K562 (cell line): ENCODE measurements around the gene GPC2. TPM values are rescaled to one million over a fixed set of nuclear protein-coding genes. Genes with fewer than 3 reads are reported as not detected.

ENCODE experiments used
- LARP7 ChIP-seq: fragments of 450-650 bp; IDR thresholded peaks from 2 replicates; pipeline ENCODE4 v1.6.1; 2016
- MAZ ChIP-seq, 2 experiments: fragments of 450-650 bp in 1 of 2; sonication (generic) in 1 of 2; formaldehyde crosslinking; IDR thresholded peaks in 1 of 2; conservative IDR thresholded peaks in 1 of 2; 2 replicates each; pipeline versions ENCODE4 v1.4.0 to v1.5.0; 2020; ENCODE audit warnings: mild to moderate bottlenecking in 1 of 2, missing genetic modification reagents in 1 of 2
- SAFB2 ChIP-seq: fragments of 200-400 bp; formaldehyde crosslinking; IDR thresholded peaks from 2 replicates; pipeline ENCODE4 v1.6.1; 2018; ENCODE audit warnings: borderline replicate concordance, low read length, low read depth, moderate library complexity; ENCODE audit not compliant: severe bottlenecking
- SMARCA5 ChIP-seq: fragments of 450-650 bp; IDR thresholded peaks from 2 replicates; pipeline ENCODE4 v1.6.1; 2016
- SOX6 ChIP-seq: fragments of 450-650 bp; IDR thresholded peaks from 2 replicates; pipeline ENCODE4 v1.6.1; 2014; ENCODE audit warnings: mild to moderate bottlenecking
- SRF ChIP-seq, 2 experiments: fragments of 250-450, 450-650 bp in 1 of 2; sonication (Bioruptor Pico) in 1 of 2; sonication (generic) in 1 of 2; formaldehyde crosslinking; IDR thresholded peaks; 2 replicates each; pipeline versions ENCODE4 v1.5.0 to v1.5.1; 2020 to 2022; ENCODE audit warnings: mild to moderate bottlenecking in 1 of 2, missing genetic modification reagents in 1 of 2
- STAT5B ChIP-seq: fragments of 250-450 bp; sonication (Bioruptor Pico); IDR thresholded peaks from 2 replicates; pipeline ENCODE4 v1.8.0; 2021; ENCODE audit warnings: mild to moderate bottlenecking, inconsistent platforms
- polyA plus RNA-seq, 8 experiments: library from polyadenylated mRNA; depleted of rRNA in 4 of 8; stranded (reverse) in 5 of 8; unstranded in 3 of 8; fragments of >200 nt; fragmentation: Nextera tagmentation in 2 of 8; fragmentation: Illumina TruSeq in 1 of 8; extraction: Ambion mirVana in 2 of 8; extraction: Trizol in 1 of 8; gene quantifications; 2 replicates each; pipeline versions ENCODE4 v1.2.1 to v1.2.3, GENCODE V29; 2011 to 2014; ENCODE audit warnings: inconsistent platforms in 1 of 8, missing spikeins in 1 of 8
- total RNA-seq, 7 experiments: library from RNA; depleted of rRNA in 6 of 7; stranded (reverse); fragments of >200 nt in 6 of 7; fragmentation: Illumina TruSeq in 2 of 7; extraction: Trizol in 2 of 7; gene quantifications; 2 replicates each; pipeline versions ENCODE4 v1.2.1 to v1.2.3, GENCODE V29; 2011 to 2021; ENCODE audit warnings: low replicate concordance in 1 of 7
- TF ChIP-seq, protein P1 (sequence below), 3 experiments: fragments of 200-800 bp in 1 of 3; fragments of 250-450 bp in 1 of 3; fragments of 450-650 bp in 1 of 3; sonication (Bioruptor Pico) in 1 of 3; sonication (Bioruptor generic) in 1 of 3; formaldehyde crosslinking in 1 of 3; IDR thresholded peaks; 2 replicates each; pipeline versions ENCODE4 v1.6.1 to v1.8.0; 2016 to 2022; ENCODE audit warnings: mild to moderate bottlenecking in 2 of 3, missing genetic modification characterization in 2 of 3, missing compliant biosample characterization in 1 of 3, moderate library complexity in 1 of 3

GPC2 gene
- total and polyA plus RNA-seq, 9 of the 15 experiments (the other 6 are each of a cell fraction or from before 2014, with no cell fraction given) = 0.06 to 7.7 (median 1.4) TPM; not detected in 1

DNA sequence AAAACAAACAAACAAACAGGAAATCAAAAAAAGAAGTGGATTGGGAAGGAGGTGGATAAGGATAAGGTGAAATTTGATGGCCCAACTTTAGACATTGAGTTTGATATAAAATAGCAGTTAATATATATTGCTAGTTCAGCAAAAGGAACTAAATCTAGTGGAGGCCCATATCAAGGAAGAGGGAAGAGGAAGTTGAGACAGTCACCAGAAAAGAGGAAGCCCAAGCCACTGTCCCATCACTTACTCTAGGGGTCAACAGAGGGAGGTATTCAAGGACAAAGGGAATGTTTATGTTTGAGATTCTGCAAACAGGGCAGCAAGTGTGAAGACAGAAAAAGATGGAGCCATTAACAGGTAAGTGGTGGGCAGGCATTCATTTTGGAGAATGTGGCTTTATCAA, 24.8 kb downstream of the GPC2 start (continued):
- TF ChIP-seq, protein P1, sequence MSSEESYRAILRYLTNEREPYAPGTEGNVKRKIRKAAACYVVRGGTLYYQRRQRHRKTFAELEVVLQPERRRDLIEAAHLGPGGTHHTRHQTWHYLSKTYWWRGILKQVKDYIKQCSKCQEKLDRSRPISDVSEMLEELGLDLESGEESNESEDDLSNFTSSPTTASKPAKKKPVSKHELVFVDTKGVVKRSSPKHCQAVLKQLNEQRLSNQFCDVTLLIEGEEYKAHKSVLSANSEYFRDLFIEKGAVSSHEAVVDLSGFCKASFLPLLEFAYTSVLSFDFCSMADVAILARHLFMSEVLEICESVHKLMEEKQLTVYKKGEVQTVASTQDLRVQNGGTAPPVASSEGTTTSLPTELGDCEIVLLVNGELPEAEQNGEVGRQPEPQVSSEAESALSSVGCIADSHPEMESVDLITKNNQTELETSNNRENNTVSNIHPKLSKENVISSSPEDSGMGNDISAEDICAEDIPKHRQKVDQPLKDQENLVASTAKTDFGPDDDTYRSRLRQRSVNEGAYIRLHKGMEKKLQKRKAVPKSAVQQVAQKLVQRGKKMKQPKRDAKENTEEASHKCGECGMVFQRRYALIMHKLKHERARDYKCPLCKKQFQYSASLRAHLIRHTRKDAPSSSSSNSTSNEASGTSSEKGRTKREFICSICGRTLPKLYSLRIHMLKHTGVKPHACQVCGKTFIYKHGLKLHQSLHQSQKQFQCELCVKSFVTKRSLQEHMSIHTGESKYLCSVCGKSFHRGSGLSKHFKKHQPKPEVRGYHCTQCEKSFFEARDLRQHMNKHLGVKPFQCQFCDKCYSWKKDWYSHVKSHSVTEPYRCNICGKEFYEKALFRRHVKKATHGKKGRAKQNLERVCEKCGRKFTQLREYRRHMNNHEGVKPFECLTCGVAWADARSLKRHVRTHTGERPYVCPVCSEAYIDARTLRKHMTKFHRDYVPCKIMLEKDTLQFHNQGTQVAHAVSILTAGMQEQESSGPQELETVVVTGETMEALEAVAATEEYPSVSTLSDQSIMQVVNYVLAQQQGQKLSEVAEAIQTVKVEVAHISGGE (CRISPR knock-in tag; IDR thresholded peaks at IDR 0.05) = peak in 1 of 3 experiments; percentile 72; a peak in 2 of 6 replicates
- peak; percentile 39; the same call in 1 of the 2 replicates for TF ChIP-seq SMARCA5
- TF ChIP-seq SOX6 = peak; percentile 37; the same call in 1 of the 2 replicates
- peak in 1 of 2 experiments; percentile 83; a peak in 1 of 4 replicates for TF ChIP-seq SRF (CRISPR knock-in tag; IDR thresholded peaks at IDR 0.05)
- 0 out of 4 replicates have a peak, but pooled peaks of 1 of the 2 experiments have one; percentile 7 for TF ChIP-seq MAZ (CRISPR knock-in tag; conservative IDR thresholded peaks at IDR 0.05 in 1 of 2, IDR thresholded peaks at IDR 0.05 in 1 of 2)
- TF ChIP-seq SAFB2 = no peak
- no peak for TF ChIP-seq STAT5B (CRISPR knock-in tag)
- no peak for TF ChIP-seq LARP7
